Uterus (tissue), 2 donors: ENCODE data around the gene TBCA.

Experiments used
- POLR2A ChIP-seq, 2 donors: fragments of 450-650 bp; IDR thresholded peaks; one replicate each; pipeline ENCODE4 v1.6.1; 2016; ENCODE audit warnings: antibody characterized with exemption in 2 of 2, mild to moderate bottlenecking in 1 of 2, moderate library complexity in 1 of 2
- TF ChIP-seq, protein P1 (sequence below), 4 experiments: fragments of 200-600 bp in 2 of 4; fragments of 450-650 bp in 2 of 4; sonication (generic) in 2 of 4; IDR thresholded peaks; one replicate each; pipeline ENCODE4 v1.5.1; 2016 to 2019; ENCODE audit warnings: antibody characterized with exemption in 4 of 4, mild to moderate bottlenecking in 2 of 4, moderate library complexity in 1 of 4

DNA sequence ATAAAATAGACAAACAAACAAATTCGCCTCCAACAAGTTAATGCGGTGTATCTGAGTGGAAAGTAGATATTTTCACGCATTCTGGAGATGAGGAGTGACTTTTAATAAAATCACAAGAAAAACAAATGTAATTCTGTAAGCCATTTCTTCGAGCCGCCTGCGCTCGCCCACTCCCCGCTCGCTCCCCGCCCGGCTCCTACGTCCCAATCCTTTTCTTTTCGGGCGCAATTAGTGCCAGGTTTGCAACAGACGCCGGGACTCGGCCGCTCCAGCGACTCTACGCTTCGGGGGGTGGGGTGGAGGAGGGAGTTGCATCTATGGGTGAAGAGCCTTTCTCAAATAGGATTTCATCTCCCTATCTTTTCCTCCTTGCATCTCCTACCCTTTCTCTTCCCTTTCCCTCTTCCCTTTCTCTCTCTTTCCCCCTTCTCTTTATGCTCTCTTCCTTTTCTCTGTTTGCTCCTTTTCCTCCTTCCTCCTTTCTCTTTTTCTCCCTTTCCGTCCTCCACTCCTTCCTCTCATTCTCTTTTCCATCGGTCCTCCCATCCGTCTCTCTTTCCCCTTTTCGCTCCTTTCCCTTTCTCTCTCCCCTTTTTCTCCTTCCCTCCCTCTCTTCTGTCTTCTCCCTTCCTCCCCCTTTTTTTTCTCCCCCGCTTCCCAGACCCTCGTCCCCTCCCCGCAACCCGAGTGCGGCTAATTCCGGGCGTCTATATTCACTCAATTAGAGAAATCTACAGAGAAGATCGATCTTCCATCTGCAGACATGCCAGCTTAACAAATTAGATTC, 131.6 kb downstream of the TBCA start:
- no peak for TF ChIP-seq POLR2A (IDR thresholded peaks at IDR 0.05)
- TF ChIP-seq, protein P1, sequence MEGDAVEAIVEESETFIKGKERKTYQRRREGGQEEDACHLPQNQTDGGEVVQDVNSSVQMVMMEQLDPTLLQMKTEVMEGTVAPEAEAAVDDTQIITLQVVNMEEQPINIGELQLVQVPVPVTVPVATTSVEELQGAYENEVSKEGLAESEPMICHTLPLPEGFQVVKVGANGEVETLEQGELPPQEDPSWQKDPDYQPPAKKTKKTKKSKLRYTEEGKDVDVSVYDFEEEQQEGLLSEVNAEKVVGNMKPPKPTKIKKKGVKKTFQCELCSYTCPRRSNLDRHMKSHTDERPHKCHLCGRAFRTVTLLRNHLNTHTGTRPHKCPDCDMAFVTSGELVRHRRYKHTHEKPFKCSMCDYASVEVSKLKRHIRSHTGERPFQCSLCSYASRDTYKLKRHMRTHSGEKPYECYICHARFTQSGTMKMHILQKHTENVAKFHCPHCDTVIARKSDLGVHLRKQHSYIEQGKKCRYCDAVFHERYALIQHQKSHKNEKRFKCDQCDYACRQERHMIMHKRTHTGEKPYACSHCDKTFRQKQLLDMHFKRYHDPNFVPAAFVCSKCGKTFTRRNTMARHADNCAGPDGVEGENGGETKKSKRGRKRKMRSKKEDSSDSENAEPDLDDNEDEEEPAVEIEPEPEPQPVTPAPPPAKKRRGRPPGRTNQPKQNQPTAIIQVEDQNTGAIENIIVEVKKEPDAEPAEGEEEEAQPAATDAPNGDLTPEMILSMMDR (IDR thresholded peaks at IDR 0.05): no peak
